AG08395 (cell line): Measurements from ENCODE around the gene NLGN1.
"Not testable (repeated sequence)": the region's sequence is repeated elsewhere in the genome, so short reads cannot be mapped to it uniquely, and the experiment has no call there.

Source experiments
- DNase-seq: peaks from one replicate; pipeline ENCODE4 v3.0.0; 2012; ENCODE audit warnings: mixed read lengths, low spot score

NLGN1 gene

GRCh38 chr3:173430576-173430975 is 33.0 kb downstream of the NLGN1 start:
- no peak for DNase-seq

GRCh38 chr3:173439004-173439403 is 41.5 kb downstream of the NLGN1 start:
- DNase-seq: no peak

GRCh38 chr3:173440514-173440913 is 43.0 kb downstream of the NLGN1 start:
- no peak for DNase-seq

- not testable (repeated sequence) for DNase-seq
Observed at GRCh38 chr3:173451561-173451960, 54.0 kb downstream of the NLGN1 start.

GRCh38 chr3:173463250-173463649 is 65.7 kb downstream of the NLGN1 start:
- DNase-seq: no peak

GRCh38 chr3:173465112-173465511 is 67.6 kb downstream of the NLGN1 start:
- peak; percentile 49 for DNase-seq

GRCh38 chr3:173465898-173466678 is 68.5 kb downstream of the NLGN1 start:
- DNase-seq: no peak

GRCh38 chr3:173467501-173467900 is 70.0 kb downstream of the NLGN1 start:
- DNase-seq: no peak

- no peak for DNase-seq
Observed at GRCh38 chr3:173473237-173473636, 75.7 kb downstream of the NLGN1 start.

GRCh38 chr3:173479301-173479700 is 81.8 kb downstream of the NLGN1 start:
- DNase-seq: no peak

GRCh38 chr3:173501931-173502489 is 104.5 kb downstream of the NLGN1 start:
- no peak for DNase-seq

GRCh38 chr3:173502983-173503568 is 105.5 kb downstream of the NLGN1 start:
- no peak for DNase-seq

- no peak for DNase-seq
Observed at GRCh38 chr3:173510565-173510964, 113.0 kb downstream of the NLGN1 start.

- DNase-seq: no peak
Observed at GRCh38 chr3:173513123-173513522, 115.6 kb downstream of the NLGN1 start.

- no peak for DNase-seq
Observed at GRCh38 chr3:173529062-173529711, 131.6 kb downstream of the NLGN1 start.

GRCh38 chr3:173531602-173532001 is 134.1 kb downstream of the NLGN1 start:
- DNase-seq: no peak

GRCh38 chr3:173538410-173538809 is 140.9 kb downstream of the NLGN1 start:
- no peak for DNase-seq

GRCh38 chr3:173545590-173545989 is 148.0 kb downstream of the NLGN1 start:
- DNase-seq: not testable (repeated sequence)

- DNase-seq: no peak
Observed at GRCh38 chr3:173547070-173547469, 149.5 kb downstream of the NLGN1 start.

- no peak for DNase-seq
Observed at GRCh38 chr3:173548261-173548660, 150.7 kb downstream of the NLGN1 start.

- DNase-seq: no peak
Observed at GRCh38 chr3:173552526-173552925, 155.0 kb downstream of the NLGN1 start.

GRCh38 chr3:173553635-173554280 is 156.2 kb downstream of the NLGN1 start:
- peak; percentile 18 for DNase-seq
